Measurements from ENCODE around the gene CNKSR2.

GRCh38 chrX:21675931-21676330 is 301.7 kb downstream of the CNKSR2 start:
- TF ChIP-seq, protein P1, sequence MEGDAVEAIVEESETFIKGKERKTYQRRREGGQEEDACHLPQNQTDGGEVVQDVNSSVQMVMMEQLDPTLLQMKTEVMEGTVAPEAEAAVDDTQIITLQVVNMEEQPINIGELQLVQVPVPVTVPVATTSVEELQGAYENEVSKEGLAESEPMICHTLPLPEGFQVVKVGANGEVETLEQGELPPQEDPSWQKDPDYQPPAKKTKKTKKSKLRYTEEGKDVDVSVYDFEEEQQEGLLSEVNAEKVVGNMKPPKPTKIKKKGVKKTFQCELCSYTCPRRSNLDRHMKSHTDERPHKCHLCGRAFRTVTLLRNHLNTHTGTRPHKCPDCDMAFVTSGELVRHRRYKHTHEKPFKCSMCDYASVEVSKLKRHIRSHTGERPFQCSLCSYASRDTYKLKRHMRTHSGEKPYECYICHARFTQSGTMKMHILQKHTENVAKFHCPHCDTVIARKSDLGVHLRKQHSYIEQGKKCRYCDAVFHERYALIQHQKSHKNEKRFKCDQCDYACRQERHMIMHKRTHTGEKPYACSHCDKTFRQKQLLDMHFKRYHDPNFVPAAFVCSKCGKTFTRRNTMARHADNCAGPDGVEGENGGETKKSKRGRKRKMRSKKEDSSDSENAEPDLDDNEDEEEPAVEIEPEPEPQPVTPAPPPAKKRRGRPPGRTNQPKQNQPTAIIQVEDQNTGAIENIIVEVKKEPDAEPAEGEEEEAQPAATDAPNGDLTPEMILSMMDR (IDR thresholded peaks at IDR 0.05): no peak
- TF ChIP-seq CREB1 (CRISPR knock-in tag; IDR thresholded peaks at IDR 0.05): no peak

Data from WTC11 (cell line).